ENCODE data around the gene IGSF9. TPM values are rescaled to one million over a fixed set of nuclear protein-coding genes. Genes with fewer than 3 reads are reported as not detected.

Gene IGSF9
- total and polyA plus RNA-seq, 8 donors, result 0.83 to 5.4 (median 2.0) TPM

- no peaks in the 10 kb centered on the region for H3K4me1 ChIP-seq
- intact Hi-C loops (cut with DNase I), result no loop called here
- 90 to 92% methylated on average over 1 of the region's 1 CpG for WGBS, 2 donors
- H3K27ac ChIP-seq, result no peak overlapping the region
- FAIRE-seq (no peak), ATAC-seq (no peak), DNase-seq (peak in 1 of 6 donors; percentile 1)
- H3K9me3 ChIP-seq, result no peaks in the 10 kb centered on the region
- no peak overlapping the region for H3K4me3 ChIP-seq
- H3K27me3 ChIP-seq, result no peaks in the 10 kb centered on the region
- H3K36me3 ChIP-seq, result no peaks in the 10 kb centered on the region
- no peak for TF ChIP-seq CTCF (IDR thresholded peaks at IDR 0.05)
Observed at GRCh38 chr1:159986531-159986930, 41.1 kb upstream of the IGSF9 start.

DNA sequence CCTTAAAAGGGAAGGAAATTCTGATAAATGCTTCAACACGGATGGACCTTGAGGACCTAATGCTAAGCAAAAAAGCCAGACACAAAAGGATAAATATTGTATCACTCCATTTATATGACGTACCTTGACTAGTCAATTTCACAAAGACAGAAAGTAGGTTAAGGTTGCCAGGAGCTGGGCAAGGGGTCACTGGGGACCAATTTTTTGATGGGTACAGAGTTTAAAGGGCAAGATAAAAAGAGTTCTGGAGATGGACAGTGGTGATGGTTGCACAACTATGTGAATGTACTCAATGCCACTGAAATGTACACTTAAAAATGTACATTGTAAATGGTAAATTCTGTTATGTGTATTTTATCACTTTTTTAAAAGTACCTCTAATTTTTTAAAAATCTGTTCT, 40.7 kb upstream of the IGSF9 start:
- Histone ChIP-seq H3K4me3 (no peak overlapping the region), H3K27me3 (no peaks in the 10 kb centered on the region), H3K36me3 (no peaks in the 10 kb centered on the region), H3K27ac (no peak overlapping the region), H3K9me3 (no peaks in the 10 kb centered on the region), H3K4me1 (no peaks in the 10 kb centered on the region)
- 82 to 83% methylated on average over 2 of the region's 2 CpGs for WGBS, 2 donors
- intact Hi-C loops (cut with DNase I), result no loop called here
- no peak for ATAC-seq
- DNase-seq, result no peak
- no peak for TF ChIP-seq CTCF (IDR thresholded peaks at IDR 0.05)
- no peak for FAIRE-seq

DNA sequence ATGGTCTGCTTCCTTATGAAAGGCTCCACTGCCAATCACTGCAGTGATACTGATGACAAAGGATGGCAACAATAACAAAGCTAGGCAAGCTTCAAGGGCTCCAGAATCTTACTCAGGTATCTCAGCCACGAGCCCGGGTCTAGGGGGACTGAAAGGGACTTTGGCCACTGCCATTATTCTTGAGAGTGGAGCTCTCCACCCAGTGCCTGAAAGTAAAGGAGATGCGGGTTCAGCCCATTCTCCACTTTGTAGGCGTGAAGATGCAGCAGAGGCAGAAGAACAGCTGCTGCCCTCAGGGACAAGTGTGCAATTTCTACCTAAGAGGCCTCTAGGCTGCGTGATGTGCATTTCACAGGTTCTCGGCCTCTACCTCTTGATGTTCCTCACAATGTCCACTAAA, 40.1 kb upstream of the IGSF9 start:
- 78 to 90% methylated on average over 6 of the region's 6 CpGs for WGBS, 2 donors
- no peaks in the 10 kb centered on the region for H3K36me3 ChIP-seq
- H3K27me3 ChIP-seq, result no peaks in the 10 kb centered on the region
- intact Hi-C loops (cut with DNase I), result no loop called here
- H3K27ac ChIP-seq, result no peak overlapping the region
- H3K9me3 ChIP-seq, result no peaks in the 10 kb centered on the region
- peak in 1 of 6 donors; percentile 1 for DNase-seq
- H3K4me3 ChIP-seq, result no peak overlapping the region
- TF ChIP-seq CTCF (IDR thresholded peaks at IDR 0.05), result no peak
- H3K4me1 ChIP-seq, result no peaks in the 10 kb centered on the region
- ATAC-seq, result no peak
- FAIRE-seq, result no peak

- no peak for TF ChIP-seq CTCF (IDR thresholded peaks at IDR 0.05)
- Histone ChIP-seq H3K4me1 (no peaks in the 10 kb centered on the region), H3K9me3 (no peaks in the 10 kb centered on the region), H3K27ac (no peak overlapping the region), H3K36me3 (no peaks in the 10 kb centered on the region), H3K27me3 (no peaks in the 10 kb centered on the region), H3K4me3 (no peak overlapping the region)
- intact Hi-C loops (cut with DNase I), result no loop called here
- peak in 1 of 6 donors; percentile 1 for DNase-seq
- FAIRE-seq, result no peak
- WGBS, 2 donors, result 64 to 69% methylated on average over 5 of the region's 5 CpGs
- ATAC-seq, result no peak
Observed at GRCh38 chr1:159983681-159984080, 38.3 kb upstream of the IGSF9 start.

- Histone ChIP-seq H3K9me3 (no peaks in the 10 kb centered on the region), H3K4me3 (no peak overlapping the region), H3K27me3 (no peaks in the 10 kb centered on the region), H3K36me3 (no peaks in the 10 kb centered on the region), H3K4me1 (no peaks in the 10 kb centered on the region), H3K27ac (no peak overlapping the region)
- 66 to 76% methylated on average over 6 of the region's 6 CpGs for WGBS, 2 donors
- ATAC-seq, result no peak
- TF ChIP-seq CTCF (IDR thresholded peaks at IDR 0.05), result no peak
- FAIRE-seq, result no peak
- DNase-seq, result peak in 1 of 6 donors; percentile 1
- intact Hi-C loops (cut with DNase I), result no loop called here
Observed at GRCh38 chr1:159982280-159982679, 36.9 kb upstream of the IGSF9 start.
